GM15510 (cell line): Measurements from ENCODE around the gene TKTL1.
"Not testable (repeated sequence)": the region's sequence is repeated elsewhere in the genome, so short reads cannot be mapped to it uniquely, and the experiment has no call there.

Experiments used
- POLR2A ChIP-seq: IDR thresholded peaks from 3 replicates; pipeline ENCODE4 v1.6.1; 2011; ENCODE audit warnings: borderline replicate concordance; ENCODE audit not compliant: insufficient read length; ENCODE audit errors: extremely low read depth

The TKTL1 gene

GRCh38 chrX:154295664-154296310 lies at the start of gene TKTL1:
Gene TKTL1 (plus strand): TSS chrX:154295795. CDS start chrX:154295860, 65 bp downstream.
- no peak for TF ChIP-seq POLR2A

- not testable (repeated sequence) for TF ChIP-seq POLR2A
Measured at GRCh38 chrX:154257282-154257681, 38.3 kb upstream of the TKTL1 start, which contains the start of gene OPN1MW3. Gene OPN1MW3 (plus strand): TSS chrX:154257582. CDS start chrX:154257620, 38 bp downstream.

- TF ChIP-seq POLR2A = no peak
Measured at GRCh38 chrX:154294791-154295574, 612 bp upstream of the TKTL1 start, which contains the start of gene TEX28. Gene TEX28 (minus strand): TSS chrX:154295124. CDS start chrX:154292117, 3,007 bp downstream.

- no peak for TF ChIP-seq POLR2A
Measured at GRCh38 chrX:154296731-154297130, 1.1 kb downstream of the TKTL1 start.

GRCh38 chrX:154298312-154298711 lies 2.7 kb downstream of the TKTL1 start:
- TF ChIP-seq POLR2A = no peak

GRCh38 chrX:154300816-154301215 lies 5.2 kb downstream of the TKTL1 start:
- TF ChIP-seq POLR2A = no peak

GRCh38 chrX:154303476-154303875 lies 7.9 kb downstream of the TKTL1 start:
- no peak for TF ChIP-seq POLR2A

GRCh38 chrX:154304846-154305245 lies 9.3 kb downstream of the TKTL1 start:
- TF ChIP-seq POLR2A = no peak

GRCh38 chrX:154305541-154306205 lies 10.1 kb downstream of the TKTL1 start:
- TF ChIP-seq POLR2A = no peak

GRCh38 chrX:154307202-154307601 lies 11.6 kb downstream of the TKTL1 start:
- TF ChIP-seq POLR2A = no peak

- no peak for TF ChIP-seq POLR2A
Measured at GRCh38 chrX:154308108-154308946, 12.7 kb downstream of the TKTL1 start.

GRCh38 chrX:154309041-154309775 lies 13.6 kb downstream of the TKTL1 start:
- TF ChIP-seq POLR2A = no peak

- TF ChIP-seq POLR2A = no peak
Measured at GRCh38 chrX:154310616-154311536, 15.3 kb downstream of the TKTL1 start.
